GM21786 (cell line): ENCODE results near the gene AGTRAP.

Experiments used
- ATAC-seq: cut with Tn5 transposase; IDR thresholded peaks from one replicate; pipeline ENCODE4 v1.9.1; 2021; ENCODE audit not compliant: unreplicated experiment

Gene AGTRAP

GRCh38 chr1:11796036-11796828 lies 60.3 kb downstream of the AGTRAP start:
- ATAC-seq = no peak

GRCh38 chr1:11797525-11798216 lies 61.7 kb downstream of the AGTRAP start:
- ATAC-seq = no peak

- no peak for ATAC-seq
These were observed 63.2 kb downstream of the AGTRAP start for GRCh38 chr1:11799099-11799498.

- ATAC-seq = no peak
These were observed 64.0 kb downstream of the AGTRAP start for GRCh38 chr1:11799896-11800295.

GRCh38 chr1:11800391-11800755 lies 64.4 kb downstream of the AGTRAP start:
- no peak for ATAC-seq
